Caco-2 (cell line): ENCODE data around the gene NEK8. TPM values are rescaled to one million over a fixed set of nuclear protein-coding genes. Genes with fewer than 3 reads are reported as not detected.
"Not testable (repeated sequence)": the region's sequence is repeated elsewhere in the genome, so short reads cannot be mapped to it uniquely, and the experiment has no call there.

Experiments used
- BruUV-seq: library from RNA; stranded (reverse); fragments of 400-500 nt; replicated peaks from 2 replicates; lab custom pipeline; 2021; lab: Mats Ljungman, UMichigan
- CTCF ChIA-PET: fragments of 300-600 bp; sonication (Branson Sonifier 250); formaldehyde crosslinking; loops from one replicate; lab custom pipeline; 2022; ENCODE audit warnings: antibody characterized with exemption; lab: Charles Lee
- POLR2A ChIA-PET: fragments of 300-600 bp; sonication (Branson Sonifier 250); formaldehyde crosslinking; loops from one replicate; lab custom pipeline; 2022; ENCODE audit warnings: antibody characterized with exemption; lab: Charles Lee
- DNase-seq, 2 experiments: peaks; one replicate each; pipeline versions ENCODE4 v3.0.0 to v3.0.0-alpha.2; 2020 to 2022
- H3K27me3 ChIP-seq: replicated peaks from 2 replicates; pipeline ENCODE4 v1.6.0; 2011; ENCODE audit warnings: low read length; ENCODE audit not compliant: control insufficient read depth, insufficient read depth
- H3K36me3 ChIP-seq: 2 replicates; pipeline ENCODE4 v1.5.1; 2011; ENCODE audit warnings: low read length; ENCODE audit not compliant: control insufficient read depth, insufficient read depth
- H3K4me1 ChIP-seq: fragments of 250-450 bp; sonication (Bioruptor Pico); 2 replicates; pipeline ENCODE4 v1.5.1; 2020; ENCODE audit warnings: mild to moderate bottlenecking
- H3K4me3 ChIP-seq: 2 replicates; pipeline ENCODE4 v1.5.1; 2011; ENCODE audit warnings: low read depth, mild to moderate bottlenecking, control low read depth, low read length
- H3K9me3 ChIP-seq: fragments of 250-450 bp; sonication (Bioruptor Pico); 2 replicates; pipeline ENCODE4 v1.5.1; 2020; ENCODE audit warnings: mild to moderate bottlenecking, moderate library complexity
- H3K27ac Mint-ChIP-seq: one replicate; pipeline ENCODE4 v1.8.0; 2022; ENCODE audit warnings: mixed read lengths; ENCODE audit not compliant: unreplicated experiment
- H3K27me3 Mint-ChIP-seq: one replicate; pipeline ENCODE4 v1.8.0; 2022; ENCODE audit warnings: mixed read lengths; ENCODE audit not compliant: insufficient read depth, unreplicated experiment
- H3K36me3 Mint-ChIP-seq: one replicate; pipeline ENCODE4 v1.8.0; 2022; ENCODE audit warnings: mild to moderate bottlenecking, mixed read lengths; ENCODE audit not compliant: insufficient read depth, unreplicated experiment
- H3K4me1 Mint-ChIP-seq: one replicate; pipeline ENCODE4 v1.8.0; 2022; ENCODE audit warnings: low read depth, mixed read lengths; ENCODE audit not compliant: unreplicated experiment
- H3K4me3 Mint-ChIP-seq: one replicate; pipeline ENCODE4 v1.8.0; 2022; ENCODE audit warnings: mild to moderate bottlenecking, moderate library complexity, mixed read lengths; ENCODE audit not compliant: unreplicated experiment
- H3K9me3 Mint-ChIP-seq: one replicate; pipeline ENCODE4 v1.8.0; 2022; ENCODE audit warnings: mixed read lengths; ENCODE audit not compliant: unreplicated experiment
- intact Hi-C: fragments of 100-400 bp; cut with micrococcal nuclease; formaldehyde crosslinking; loops from one replicate; pipeline ENCODE4 v1.10.0; 2022; ENCODE audit not compliant: unreplicated experiment
- total RNA-seq: library from RNA; stranded (reverse); gene quantifications from 2 replicates; pipeline ENCODE4 v1.2.3, GENCODE V29; 2022
- TF ChIP-seq, protein P1 (sequence below), 2 experiments: fragments of 200-600 bp in 1 of 2; IDR thresholded peaks; 1 replicate in 1 of 2; 2 replicates in 1 of 2; pipeline versions ENCODE4 v1.5.1 to v1.8.0; 2011 to 2022; ENCODE audit warnings: antibody characterized with exemption in 1 of 2, control low read depth in 1 of 2, inconsistent platforms in 1 of 2, low read depth in 1 of 2, low read length in 1 of 2, mild to moderate bottlenecking in 1 of 2, moderate library complexity in 1 of 2; ENCODE audit not compliant: insufficient read depth in 1 of 2, severe bottlenecking in 1 of 2, unreplicated experiment in 1 of 2

Gene NEK8
- total RNA-seq, 1 experiment from 2014 or later = 11.0 TPM

DNA sequence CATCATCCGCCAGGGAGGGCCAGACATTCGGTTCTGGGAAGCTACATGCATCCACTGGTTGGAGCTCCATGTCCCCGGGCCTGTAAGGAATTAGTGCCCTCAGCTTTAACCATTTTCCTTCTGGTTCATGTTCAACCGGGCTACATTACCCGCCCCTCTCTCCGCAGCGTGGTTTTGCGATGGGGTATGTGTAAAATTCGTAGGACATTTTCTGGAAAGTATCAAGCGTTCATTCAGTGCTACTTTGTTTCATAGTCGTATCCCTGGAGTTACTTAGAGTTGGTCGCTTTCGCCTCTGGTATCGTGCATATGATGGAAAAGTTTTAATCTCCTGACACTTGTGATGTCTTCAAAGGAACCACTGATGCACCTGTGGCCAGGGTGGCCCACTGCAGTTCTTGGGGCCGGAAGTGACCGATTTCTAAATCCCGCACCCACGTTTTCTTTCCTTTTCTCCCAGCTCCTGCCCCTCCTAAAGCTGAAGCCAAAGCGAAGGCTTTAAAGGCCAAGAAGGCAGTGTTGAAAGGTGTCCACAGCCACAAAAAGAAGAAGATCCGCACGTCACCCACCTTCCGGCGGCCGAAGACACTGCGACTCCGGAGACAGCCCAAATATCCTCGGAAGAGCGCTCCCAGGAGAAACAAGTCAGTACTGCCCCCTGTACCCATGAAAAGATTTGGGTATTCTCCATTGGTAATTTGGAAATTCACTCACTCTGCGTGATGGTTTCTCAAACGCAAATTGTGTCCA lies 8.2 kb upstream of the NEK8 start:
- no peaks in the 10 kb centered on the region for H3K27me3 Mint-ChIP-seq
- H3K27ac Mint-ChIP-seq = peak overlapping the region; percentile 98
- no peaks in the 10 kb centered on the region for H3K27me3 ChIP-seq
- ChIA-PET POLR2A (interaction anchor here (0.7 to 3.0 kb wide), 10 partner anchors 7 to 229 kb away, joined by 3 to 213 read pairs (median 16); partner anchors contain the start of genes BLTP2, PROCA1, SDF2 and SUPT6H), CTCF (interaction anchor here (0.9 to 1.6 kb wide), 9 partner anchors 8 to 76 kb away, joined by 3 to 23 read pairs (median 6); partner anchors contain the start of genes BLTP2, NEK8, PROCA1 and SDF2)
- peaks cover 64% of the 10 kb centered on the region for H3K36me3 Mint-ChIP-seq
- no peaks in the 10 kb centered on the region for H3K9me3 Mint-ChIP-seq
- intact Hi-C loops = no loop called here
- peaks cover 40% of the 10 kb centered on the region for H3K4me1 Mint-ChIP-seq
- TSS peak; percentile 78 for BruUV-seq
- H3K4me1 ChIP-seq = peaks cover 31% of the 10 kb centered on the region
- TF ChIP-seq, protein P1, sequence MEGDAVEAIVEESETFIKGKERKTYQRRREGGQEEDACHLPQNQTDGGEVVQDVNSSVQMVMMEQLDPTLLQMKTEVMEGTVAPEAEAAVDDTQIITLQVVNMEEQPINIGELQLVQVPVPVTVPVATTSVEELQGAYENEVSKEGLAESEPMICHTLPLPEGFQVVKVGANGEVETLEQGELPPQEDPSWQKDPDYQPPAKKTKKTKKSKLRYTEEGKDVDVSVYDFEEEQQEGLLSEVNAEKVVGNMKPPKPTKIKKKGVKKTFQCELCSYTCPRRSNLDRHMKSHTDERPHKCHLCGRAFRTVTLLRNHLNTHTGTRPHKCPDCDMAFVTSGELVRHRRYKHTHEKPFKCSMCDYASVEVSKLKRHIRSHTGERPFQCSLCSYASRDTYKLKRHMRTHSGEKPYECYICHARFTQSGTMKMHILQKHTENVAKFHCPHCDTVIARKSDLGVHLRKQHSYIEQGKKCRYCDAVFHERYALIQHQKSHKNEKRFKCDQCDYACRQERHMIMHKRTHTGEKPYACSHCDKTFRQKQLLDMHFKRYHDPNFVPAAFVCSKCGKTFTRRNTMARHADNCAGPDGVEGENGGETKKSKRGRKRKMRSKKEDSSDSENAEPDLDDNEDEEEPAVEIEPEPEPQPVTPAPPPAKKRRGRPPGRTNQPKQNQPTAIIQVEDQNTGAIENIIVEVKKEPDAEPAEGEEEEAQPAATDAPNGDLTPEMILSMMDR (IDR thresholded peaks at IDR 0.05; ENCODE audit: insufficient read depth in 1 of 2, low read depth in 1 of 2, low read length in 1 of 2, severe bottlenecking in 1 of 2, unreplicated experiment in 1 of 2) = no peak
- DNase-seq = no peak
- H3K4me3 Mint-ChIP-seq = peak overlapping the region; percentile 94
- peak overlapping the region; percentile 67 for H3K4me3 ChIP-seq
- no peaks in the 10 kb centered on the region for H3K9me3 ChIP-seq
- peaks cover 13% of the 10 kb centered on the region for H3K36me3 ChIP-seq

- peaks cover 13% of the 10 kb centered on the region for H3K36me3 ChIP-seq
- H3K9me3 ChIP-seq, H3K27me3 Mint-ChIP-seq, DNase-seq, BruUV-seq, H3K9me3 Mint-ChIP-seq, intact Hi-C loops, CTCF ChIA-PET, H3K27me3 ChIP-seq: not testable (repeated sequence)
- POLR2A ChIA-PET = interaction anchor here (2.7 to 3.0 kb wide), 2 partner anchors 11 to 59 kb away, joined by 27 to 213 read pairs; partner anchors contain the start of genes PROCA1, SDF2 and SUPT6H
- Mint-ChIP-seq H3K4me3 (peak overlapping the region; percentile 94), H3K36me3 (peaks cover 69% of the 10 kb centered on the region), H3K27ac (peak overlapping the region; percentile 98), H3K4me1 (peaks cover 42% of the 10 kb centered on the region)
- H3K4me1 ChIP-seq = peaks cover 31% of the 10 kb centered on the region
- peak overlapping the region; percentile 67 for H3K4me3 ChIP-seq
Observed at GRCh38 chr17:28720997-28721329, 7.6 kb upstream of the NEK8 start.

- H3K27ac Mint-ChIP-seq = no peak overlapping the region
- H3K36me3 Mint-ChIP-seq = peaks cover 85% of the 10 kb centered on the region
- CTCF ChIA-PET = interaction anchor here (0.7 kb wide), 1 partner anchor 117 kb away, joined by 5 read pairs; no protein-coding TSS in a partner anchor
- peaks cover 31% of the 10 kb centered on the region for H3K4me1 ChIP-seq
- POLR2A ChIA-PET = interaction anchor here (0.6 to 1.0 kb wide), 2 partner anchors 12 to 20 kb away, joined by 3 to 6 read pairs; no protein-coding TSS in a partner anchor
- no TSS peak for BruUV-seq
- H3K36me3 ChIP-seq = peaks cover 13% of the 10 kb centered on the region
- H3K9me3 Mint-ChIP-seq = no peaks in the 10 kb centered on the region
- no peak overlapping the region for H3K4me3 ChIP-seq
- no peaks in the 10 kb centered on the region for H3K27me3 ChIP-seq
- TF ChIP-seq, protein P1 (IDR thresholded peaks at IDR 0.05; ENCODE audit: insufficient read depth in 1 of 2, low read depth in 1 of 2, low read length in 1 of 2, severe bottlenecking in 1 of 2, unreplicated experiment in 1 of 2) = no peak
- H3K27me3 Mint-ChIP-seq = no peaks in the 10 kb centered on the region
- intact Hi-C loops = no loop called here
- H3K9me3 ChIP-seq = no peaks in the 10 kb centered on the region
- no peak for DNase-seq
- H3K4me3 Mint-ChIP-seq = peak overlapping the region; percentile 32
- peaks cover 42% of the 10 kb centered on the region for H3K4me1 Mint-ChIP-seq
Observed at GRCh38 chr17:28722417-28723158, 6.0 kb upstream of the NEK8 start.
